SK-N-MC (cell line): ENCODE measurements around the gene INSC.

Source experiments
- EZH2 ChIP-seq: fragments of 200-600 bp; sonication (generic); IDR thresholded peaks from one replicate; pipeline ENCODE4 v1.6.1; 2017; ENCODE audit warnings: antibody characterized with exemption
- FOXP2 ChIP-seq: optimal IDR thresholded peaks from 2 replicates; pipeline ENCODE3; 2011; ENCODE audit warnings: mild to moderate bottlenecking, moderate library complexity; ENCODE audit not compliant: insufficient read depth; ENCODE audit errors: extremely low read length, control extremely low read depth
- POLR2AphosphoS5 ChIP-seq: IDR thresholded peaks from 2 replicates; pipeline ENCODE4 v1.6.1; 2012; ENCODE audit warnings: mild to moderate bottlenecking, low read depth, low read length, borderline replicate concordance

DNA sequence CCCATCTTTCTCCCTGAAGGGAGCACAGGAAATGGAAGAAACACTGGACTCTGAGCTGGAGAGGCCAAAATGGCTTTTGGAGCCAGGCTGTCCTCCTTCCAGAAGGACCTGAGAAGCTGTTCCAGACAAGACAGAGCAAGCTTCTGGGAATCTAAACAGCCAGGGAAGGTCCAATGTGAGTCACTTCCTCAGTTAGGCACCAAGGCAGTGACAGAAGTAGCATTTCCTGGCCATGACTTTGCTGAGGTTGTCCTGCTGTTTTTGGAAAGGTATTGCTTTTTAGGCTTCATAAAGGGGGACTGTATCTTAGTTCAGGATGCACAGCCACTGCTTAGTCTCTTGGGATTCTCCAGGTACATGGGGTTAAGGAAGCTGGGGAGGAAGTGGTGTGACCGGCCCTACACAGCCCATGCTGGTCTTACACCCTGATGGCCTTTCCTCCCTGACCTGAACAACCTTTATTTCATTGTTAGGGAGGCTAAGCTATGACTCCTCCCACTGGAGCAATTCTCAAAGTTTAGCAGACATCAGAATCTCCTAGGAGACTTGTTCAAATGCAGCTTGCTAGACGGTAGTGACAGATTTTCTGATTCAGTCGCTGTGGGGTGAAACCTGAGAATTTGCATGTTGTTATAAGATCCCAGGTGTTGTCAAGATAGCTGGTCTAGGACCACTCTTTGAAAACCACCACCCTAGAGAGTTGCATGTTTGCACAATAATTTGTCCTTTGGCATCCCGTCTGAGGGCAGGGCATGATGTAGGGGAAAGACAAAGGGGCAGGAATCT is 6.8 kb upstream of the INSC start:
- TF ChIP-seq EZH2, result no peak
- no peak for TF ChIP-seq POLR2AphosphoS5
- no peak for TF ChIP-seq FOXP2
